Activated T-helper 9 cell treated with anti-CD3 and anti-CD28 coated beads, Interleukin-2, amount 50 U/mL, for 16 hours (primary cell): ENCODE results near the gene EYS.
"Not testable (repeated sequence)": the region's sequence is repeated elsewhere in the genome, so short reads cannot be mapped to it uniquely, and the experiment has no call there.

Experiments
- DNase-seq: peaks from one replicate; pipeline ENCODE4 v3.0.0-alpha.2; 2020; ENCODE audit warnings: low read depth

EYS gene

DNA sequence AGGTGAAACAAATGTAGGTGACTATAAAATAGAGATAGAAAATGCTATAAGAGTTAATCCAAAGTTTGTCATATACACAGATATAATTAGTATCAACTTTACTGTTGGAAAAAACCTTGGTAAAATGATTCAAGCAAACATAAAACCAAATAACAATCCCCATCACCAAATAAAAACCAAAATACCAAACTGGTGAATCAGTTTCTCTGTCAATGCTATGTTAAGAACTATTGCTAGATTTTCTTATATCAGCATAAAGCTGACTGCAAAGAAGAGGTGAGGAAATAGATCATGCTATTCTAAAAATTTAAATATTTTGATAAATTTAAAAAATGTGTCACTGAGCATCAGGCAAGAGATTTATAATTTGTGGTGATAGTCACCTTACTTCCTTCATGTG is 1413.0 kb downstream of the EYS start:
- no peak for DNase-seq

DNA sequence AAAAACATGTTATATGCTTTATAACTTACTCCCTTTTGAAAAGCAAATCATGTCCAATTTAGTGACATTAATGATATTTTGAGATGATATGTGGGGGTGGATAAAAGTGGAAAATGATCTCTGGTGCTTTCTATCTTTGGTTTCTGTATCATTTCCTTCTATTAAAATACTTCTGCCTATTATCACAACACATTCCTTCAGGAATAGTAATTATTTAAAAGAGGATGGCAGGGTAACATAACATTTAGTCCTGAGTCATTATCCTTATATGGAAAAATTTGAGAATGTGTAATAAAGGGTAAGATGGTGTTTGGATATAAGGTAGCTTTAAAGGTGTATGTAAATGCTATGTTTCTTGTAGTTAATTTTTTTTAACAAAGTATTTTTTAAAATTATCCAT is 1413.7 kb downstream of the EYS start:
- no peak for DNase-seq

DNA sequence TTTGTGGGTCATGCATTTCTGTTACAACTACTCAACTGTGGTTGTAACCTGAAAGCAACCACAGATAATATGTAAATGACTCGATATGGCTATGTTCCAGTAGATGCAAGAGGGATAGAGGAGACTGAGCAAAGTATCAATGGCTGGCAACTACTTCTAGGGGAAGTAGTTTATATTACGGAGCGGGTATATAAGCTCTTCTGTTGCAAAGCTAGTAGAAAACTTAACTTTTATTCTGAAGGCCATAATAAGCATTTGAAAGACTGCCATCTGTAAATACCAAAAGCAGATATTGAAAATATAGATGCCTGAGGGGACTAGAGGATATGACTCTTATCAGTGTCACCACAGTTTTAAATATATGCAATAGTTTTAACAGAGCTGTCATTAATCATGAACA is 1416.2 kb downstream of the EYS start:
- DNase-seq = no peak

DNA sequence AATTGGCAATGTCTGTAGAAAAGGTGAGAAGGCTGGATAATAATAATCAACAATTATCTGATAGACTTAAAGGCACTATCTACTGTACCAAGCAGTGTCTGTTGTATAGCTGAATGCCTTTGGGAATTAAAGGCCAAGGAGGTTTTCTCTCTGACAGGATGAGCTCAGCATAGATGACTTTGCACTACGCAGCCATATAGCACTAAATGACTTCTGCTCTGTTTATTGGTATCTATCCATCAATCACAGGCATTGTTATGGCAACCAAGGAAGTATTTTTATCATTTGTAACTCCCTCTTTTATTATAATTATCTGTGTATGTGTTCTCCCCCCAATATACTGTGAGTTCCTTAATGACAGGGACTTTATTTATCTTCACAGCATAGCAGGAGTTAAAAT is 1417.1 kb downstream of the EYS start:
- DNase-seq = no peak

- no peak for DNase-seq
These were observed 1418.7 kb downstream of the EYS start for GRCh38 chr6:64288351-64288750.

- no peak for DNase-seq
These were observed 1425.9 kb downstream of the EYS start for GRCh38 chr6:64281167-64281566.

GRCh38 chr6:64280569-64280968 is 1426.5 kb downstream of the EYS start:
- no peak for DNase-seq

GRCh38 chr6:64270083-64270482 is 1436.9 kb downstream of the EYS start:
- no peak for DNase-seq

GRCh38 chr6:64266351-64266821 is 1440.6 kb downstream of the EYS start:
- no peak for DNase-seq

GRCh38 chr6:64263778-64264177 is 1443.2 kb downstream of the EYS start:
- no peak for DNase-seq

DNA sequence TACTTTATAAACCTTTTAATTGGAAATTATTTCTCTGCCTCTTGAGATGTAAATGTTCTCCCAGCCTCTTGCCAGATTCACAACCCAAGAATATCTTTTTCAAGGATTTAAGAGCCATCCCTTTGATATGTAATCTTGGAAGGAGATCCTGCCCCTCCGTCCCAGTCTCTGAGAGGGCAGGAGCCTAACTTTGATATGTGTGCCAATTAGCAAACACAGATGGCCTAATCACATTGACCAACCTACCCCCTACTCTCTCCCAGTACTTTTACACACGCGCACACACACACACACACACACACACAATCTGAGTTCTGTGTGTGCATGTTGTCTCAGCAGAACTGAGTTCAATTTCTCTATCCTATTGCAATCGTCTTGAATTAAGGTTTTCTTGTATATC is 1447.7 kb downstream of the EYS start:
- DNase-seq = no peak

DNA sequence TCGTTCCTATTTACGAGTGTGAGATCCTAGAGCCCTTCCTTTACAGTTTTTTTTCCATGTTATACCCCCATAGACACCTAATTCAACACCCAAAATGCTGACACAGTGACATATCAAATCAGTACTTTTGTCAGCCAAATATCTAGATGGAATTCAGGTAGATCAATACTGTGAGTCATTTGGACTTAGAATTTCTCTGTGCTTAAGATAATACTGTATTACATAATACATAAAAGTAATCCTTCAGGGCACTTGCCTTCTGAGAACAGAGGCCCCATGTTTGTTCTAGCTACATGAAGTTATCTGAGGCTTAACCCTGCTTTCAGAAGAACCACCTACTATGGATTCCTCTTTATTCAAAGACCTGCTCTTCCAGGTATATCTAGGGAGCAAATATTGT is 1448.3 kb downstream of the EYS start:
- DNase-seq = no peak

DNA sequence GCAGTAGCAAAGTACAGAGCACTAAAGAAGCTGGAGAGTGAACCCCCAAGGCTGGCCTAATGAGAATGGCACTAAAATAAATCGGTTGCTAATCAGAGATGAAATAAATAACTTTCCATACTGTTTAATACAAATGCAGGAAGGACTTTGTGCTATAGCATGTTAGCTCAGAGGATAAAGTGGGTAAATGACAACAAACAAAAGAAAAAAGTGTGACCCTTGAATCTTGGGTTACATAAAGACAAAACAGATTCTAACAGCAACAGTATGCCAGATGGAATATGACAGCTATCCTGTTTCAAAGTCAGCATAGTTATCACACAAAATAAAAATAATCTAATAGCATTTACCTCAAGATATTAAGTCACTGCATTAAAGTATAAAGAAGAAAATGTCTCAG is 1448.7 kb downstream of the EYS start:
- DNase-seq = no peak

DNA sequence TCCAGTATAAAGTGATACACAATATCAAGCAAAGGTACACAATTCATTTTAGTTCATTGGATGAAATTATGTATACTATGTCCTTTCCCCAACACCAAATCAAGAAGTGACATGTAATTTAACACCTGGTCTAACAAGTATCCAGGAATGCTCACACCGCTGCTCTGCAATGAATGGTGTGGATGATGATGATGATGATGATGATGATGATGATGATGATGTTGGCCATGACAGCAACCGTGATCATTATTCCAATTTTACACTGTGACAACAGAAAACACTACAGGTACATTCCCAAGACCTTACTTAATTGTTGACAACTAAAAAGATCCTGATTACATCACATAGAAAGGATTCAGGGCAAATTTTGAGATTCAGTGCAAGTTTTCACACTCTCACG is 1449.4 kb downstream of the EYS start:
- DNase-seq = no peak

- no peak for DNase-seq
These were observed 1450.5 kb downstream of the EYS start for GRCh38 chr6:64256483-64256882.

DNA sequence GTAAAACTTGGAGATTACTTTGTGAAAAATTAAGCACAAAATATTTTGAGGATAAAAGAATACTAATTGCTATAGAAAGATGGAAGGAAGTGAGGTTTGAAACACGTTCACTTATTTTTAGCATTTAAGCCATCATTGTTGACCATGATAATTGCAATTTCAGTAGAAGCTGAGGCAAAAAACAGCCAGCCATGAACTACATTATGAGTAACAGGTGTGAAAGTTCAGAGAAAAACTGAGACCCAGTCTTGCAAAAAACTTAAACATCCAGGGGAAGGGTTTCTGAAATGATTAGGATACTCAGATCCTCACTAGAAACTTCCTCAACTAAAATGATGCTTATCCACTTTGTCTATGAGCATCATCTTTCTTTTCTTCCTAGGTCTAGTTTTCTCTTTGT is 1452.0 kb downstream of the EYS start:
- no peak for DNase-seq

GRCh38 chr6:64254558-64254957 is 1452.5 kb downstream of the EYS start:
- no peak for DNase-seq

GRCh38 chr6:64252256-64252655 is 1454.8 kb downstream of the EYS start:
- no peak for DNase-seq

GRCh38 chr6:64250126-64250525 is 1456.9 kb downstream of the EYS start:
- DNase-seq = no peak

DNA sequence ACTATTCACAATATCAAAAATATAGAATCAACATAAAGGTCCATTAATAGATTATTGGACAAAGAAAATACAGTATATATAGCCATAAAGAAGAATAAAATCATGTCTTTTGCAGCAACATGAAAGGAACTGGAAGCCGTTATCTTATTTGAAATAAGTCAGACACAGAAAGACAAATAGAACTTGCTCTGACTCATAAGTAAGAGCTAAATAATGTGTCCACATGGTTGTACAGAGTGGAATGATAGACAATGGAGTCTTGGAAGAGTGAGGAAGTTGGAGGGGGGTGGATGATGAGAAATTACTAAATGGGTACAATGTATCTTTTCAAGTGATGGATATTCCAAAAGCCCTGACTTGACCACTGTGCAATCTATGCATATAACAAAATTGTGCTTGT is 1457.9 kb downstream of the EYS start:
- DNase-seq = no peak

GRCh38 chr6:64243618-64244017 is 1463.4 kb downstream of the EYS start:
- DNase-seq = no peak

- not testable (repeated sequence) for DNase-seq
These were observed 1468.1 kb downstream of the EYS start for GRCh38 chr6:64238908-64239307.

GRCh38 chr6:64238071-64238470 is 1469.0 kb downstream of the EYS start:
- no peak for DNase-seq

DNA sequence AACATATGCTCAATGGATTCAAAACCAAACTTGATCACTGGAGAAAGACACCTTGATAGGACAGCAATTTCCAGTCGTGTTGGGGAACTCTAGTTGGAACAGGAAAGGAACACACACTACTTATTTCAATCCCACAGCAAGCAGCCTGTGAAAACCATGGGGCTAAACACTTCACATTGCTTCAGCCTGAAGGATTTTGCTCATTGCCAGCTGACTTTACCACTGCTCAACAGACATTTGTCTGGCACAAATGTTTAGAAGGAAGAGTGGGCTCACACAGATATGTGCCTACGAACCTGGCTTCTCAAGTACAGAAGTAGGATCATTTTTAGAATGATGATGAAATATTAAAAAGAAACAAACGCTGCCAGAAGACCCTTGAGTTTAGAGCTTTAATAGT is 1473.3 kb downstream of the EYS start:
- DNase-seq = no peak

- DNase-seq = no peak
These were observed 1475.1 kb downstream of the EYS start for GRCh38 chr6:64231928-64232327.
